Measurements from ENCODE around the gene SLIT3.

GRCh38 chr5:168831383-168831782 lies 469.6 kb downstream of the SLIT3 start:
- TF ChIP-seq, protein P1, sequence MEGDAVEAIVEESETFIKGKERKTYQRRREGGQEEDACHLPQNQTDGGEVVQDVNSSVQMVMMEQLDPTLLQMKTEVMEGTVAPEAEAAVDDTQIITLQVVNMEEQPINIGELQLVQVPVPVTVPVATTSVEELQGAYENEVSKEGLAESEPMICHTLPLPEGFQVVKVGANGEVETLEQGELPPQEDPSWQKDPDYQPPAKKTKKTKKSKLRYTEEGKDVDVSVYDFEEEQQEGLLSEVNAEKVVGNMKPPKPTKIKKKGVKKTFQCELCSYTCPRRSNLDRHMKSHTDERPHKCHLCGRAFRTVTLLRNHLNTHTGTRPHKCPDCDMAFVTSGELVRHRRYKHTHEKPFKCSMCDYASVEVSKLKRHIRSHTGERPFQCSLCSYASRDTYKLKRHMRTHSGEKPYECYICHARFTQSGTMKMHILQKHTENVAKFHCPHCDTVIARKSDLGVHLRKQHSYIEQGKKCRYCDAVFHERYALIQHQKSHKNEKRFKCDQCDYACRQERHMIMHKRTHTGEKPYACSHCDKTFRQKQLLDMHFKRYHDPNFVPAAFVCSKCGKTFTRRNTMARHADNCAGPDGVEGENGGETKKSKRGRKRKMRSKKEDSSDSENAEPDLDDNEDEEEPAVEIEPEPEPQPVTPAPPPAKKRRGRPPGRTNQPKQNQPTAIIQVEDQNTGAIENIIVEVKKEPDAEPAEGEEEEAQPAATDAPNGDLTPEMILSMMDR (conservative IDR thresholded peaks at IDR 0.05; ENCODE audit: low read length), result no peak
- no peak for TF ChIP-seq EZH2phosphoT487 (IDR thresholded peaks at IDR 0.05; ENCODE audit: borderline replicate concordance)

Measured in Loucy (cell line).